Measurements from ENCODE around the gene PRDM11. TPM values are rescaled to one million over a fixed set of nuclear protein-coding genes. Genes with fewer than 3 reads are reported as not detected.

PRDM11 gene
- polyA plus RNA-seq, 1 experiment: 2.6 TPM

DNA sequence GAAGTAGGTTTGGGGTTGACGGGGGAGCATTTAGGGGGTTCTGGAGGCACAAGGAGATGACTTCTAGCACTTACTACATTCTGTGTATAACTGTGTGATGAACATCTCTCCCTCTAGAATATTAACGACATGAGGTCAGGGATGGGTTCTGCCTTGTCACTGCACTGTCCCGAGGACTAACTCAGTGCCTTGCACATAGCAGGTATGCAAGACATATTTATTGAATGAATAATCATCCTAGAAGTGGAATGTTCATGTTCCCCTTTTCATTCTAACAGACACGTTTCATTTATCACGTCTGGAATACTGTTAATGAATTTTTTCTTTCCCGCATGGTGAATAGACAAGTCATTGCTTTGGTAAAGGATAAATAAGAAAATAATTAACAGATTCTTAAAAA lies 127.1 kb downstream of the PRDM11 start:
- Histone ChIP-seq H3K27me3 (ENCODE audit: control insufficient read depth, insufficient read depth, low read length) (peaks cover 11% of the 10 kb centered on the region), H3K9me3 (ENCODE audit: control insufficient read depth, insufficient read depth, low read length) (no peaks in the 10 kb centered on the region), H3K4me3 (ENCODE audit: low read depth, low read length) (no peak overlapping the region), H3K27ac (ENCODE audit: low read depth, low read length) (no peak overlapping the region)
- no peak for DNase-seq (ENCODE audit: low read depth, low spot score)
- TF ChIP-seq, protein P1, sequence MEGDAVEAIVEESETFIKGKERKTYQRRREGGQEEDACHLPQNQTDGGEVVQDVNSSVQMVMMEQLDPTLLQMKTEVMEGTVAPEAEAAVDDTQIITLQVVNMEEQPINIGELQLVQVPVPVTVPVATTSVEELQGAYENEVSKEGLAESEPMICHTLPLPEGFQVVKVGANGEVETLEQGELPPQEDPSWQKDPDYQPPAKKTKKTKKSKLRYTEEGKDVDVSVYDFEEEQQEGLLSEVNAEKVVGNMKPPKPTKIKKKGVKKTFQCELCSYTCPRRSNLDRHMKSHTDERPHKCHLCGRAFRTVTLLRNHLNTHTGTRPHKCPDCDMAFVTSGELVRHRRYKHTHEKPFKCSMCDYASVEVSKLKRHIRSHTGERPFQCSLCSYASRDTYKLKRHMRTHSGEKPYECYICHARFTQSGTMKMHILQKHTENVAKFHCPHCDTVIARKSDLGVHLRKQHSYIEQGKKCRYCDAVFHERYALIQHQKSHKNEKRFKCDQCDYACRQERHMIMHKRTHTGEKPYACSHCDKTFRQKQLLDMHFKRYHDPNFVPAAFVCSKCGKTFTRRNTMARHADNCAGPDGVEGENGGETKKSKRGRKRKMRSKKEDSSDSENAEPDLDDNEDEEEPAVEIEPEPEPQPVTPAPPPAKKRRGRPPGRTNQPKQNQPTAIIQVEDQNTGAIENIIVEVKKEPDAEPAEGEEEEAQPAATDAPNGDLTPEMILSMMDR (IDR thresholded peaks at IDR 0.05; ENCODE audit: low read depth, low read length): no peak
- POLR2A ChIA-PET: interaction anchor here (0.7 kb wide), 1 partner anchor 9 kb away, joined by 6 read pairs; no protein-coding TSS in a partner anchor
- CTCF ChIA-PET: no interaction called here

DNA sequence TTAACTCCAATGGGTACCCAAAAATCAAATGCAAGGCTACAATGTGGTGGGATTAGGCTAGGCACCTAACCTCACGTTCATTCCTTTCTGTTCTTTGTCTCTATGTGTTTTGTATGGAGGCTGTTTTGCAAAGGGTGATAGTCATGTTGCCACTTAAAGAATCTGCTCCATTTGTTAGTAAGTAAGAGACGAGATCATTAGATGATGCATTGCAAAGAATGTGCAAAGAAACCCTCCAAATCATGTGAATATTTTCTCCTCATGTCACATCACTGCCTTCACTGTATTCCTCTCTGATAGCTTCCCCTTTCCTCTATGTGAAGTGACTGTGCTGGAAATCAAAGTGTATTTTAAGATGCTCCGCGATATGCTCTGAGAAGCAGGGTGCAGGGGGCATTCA lies 127.8 kb downstream of the PRDM11 start:
- peaks cover 11% of the 10 kb centered on the region for H3K27me3 ChIP-seq (ENCODE audit: control insufficient read depth, insufficient read depth, low read length)
- DNase-seq (ENCODE audit: low read depth, low spot score): no peak
- ChIA-PET POLR2A (no interaction called here), CTCF (no interaction called here)
- TF ChIP-seq, protein P1 (IDR thresholded peaks at IDR 0.05; ENCODE audit: low read depth, low read length): no peak
- H3K9me3 ChIP-seq (ENCODE audit: control insufficient read depth, insufficient read depth, low read length): no peaks in the 10 kb centered on the region
- H3K27ac ChIP-seq (ENCODE audit: low read depth, low read length): no peak overlapping the region
- H3K4me3 ChIP-seq (ENCODE audit: low read depth, low read length): no peak overlapping the region

GRCh38 chr11:45275828-45276227 lies 129.4 kb downstream of the PRDM11 start:
- Histone ChIP-seq H3K4me3 (ENCODE audit: low read depth, low read length) (no peak overlapping the region), H3K27me3 (ENCODE audit: control insufficient read depth, insufficient read depth, low read length) (peaks cover 10% of the 10 kb centered on the region), H3K9me3 (ENCODE audit: control insufficient read depth, insufficient read depth, low read length) (no peaks in the 10 kb centered on the region), H3K27ac (ENCODE audit: low read depth, low read length) (no peak overlapping the region)
- no peak for DNase-seq (ENCODE audit: low read depth, low spot score)
- CTCF ChIA-PET: no interaction called here
- POLR2A ChIA-PET: no interaction called here
- TF ChIP-seq, protein P1 (IDR thresholded peaks at IDR 0.05; ENCODE audit: low read depth, low read length): no peak

DNA sequence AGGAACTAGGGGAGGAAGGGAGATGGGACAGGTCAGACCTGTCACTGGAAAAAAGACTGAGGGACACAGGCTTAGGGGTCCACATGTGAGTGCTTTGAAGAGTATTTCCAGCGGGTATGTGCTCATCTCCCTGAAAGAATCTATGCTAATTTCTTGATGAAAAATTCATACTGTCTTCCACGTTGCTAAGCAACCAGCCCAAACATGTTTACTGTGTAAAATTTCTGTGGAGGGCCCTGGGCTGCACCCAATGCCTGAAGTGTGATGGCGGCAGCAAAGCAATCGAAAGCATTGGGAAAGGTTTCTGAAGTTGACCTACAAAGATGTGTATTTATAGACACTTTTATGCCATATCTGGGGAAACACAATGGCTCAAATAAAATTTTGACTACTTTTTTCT lies 132.3 kb downstream of the PRDM11 start:
- H3K9me3 ChIP-seq (ENCODE audit: control insufficient read depth, insufficient read depth, low read length): no peaks in the 10 kb centered on the region
- no peak overlapping the region for H3K27ac ChIP-seq (ENCODE audit: low read depth, low read length)
- peaks cover 21% of the 10 kb centered on the region for H3K27me3 ChIP-seq (ENCODE audit: control insufficient read depth, insufficient read depth, low read length)
- no peak for DNase-seq (ENCODE audit: low read depth, low spot score)
- POLR2A ChIA-PET: no interaction called here
- no peak overlapping the region for H3K4me3 ChIP-seq (ENCODE audit: low read depth, low read length)
- CTCF ChIA-PET: no interaction called here
- TF ChIP-seq, protein P1 (IDR thresholded peaks at IDR 0.05; ENCODE audit: low read depth, low read length): no peak

GRCh38 chr11:45279645-45280044 lies 133.2 kb downstream of the PRDM11 start:
- H3K27me3 ChIP-seq (ENCODE audit: control insufficient read depth, insufficient read depth, low read length): peaks cover 25% of the 10 kb centered on the region
- CTCF ChIA-PET: no interaction called here
- POLR2A ChIA-PET: no interaction called here
- no peaks in the 10 kb centered on the region for H3K9me3 ChIP-seq (ENCODE audit: control insufficient read depth, insufficient read depth, low read length)
- DNase-seq (ENCODE audit: low read depth, low spot score): no peak
- H3K4me3 ChIP-seq (ENCODE audit: low read depth, low read length): no peak overlapping the region
- H3K27ac ChIP-seq (ENCODE audit: low read depth, low read length): no peak overlapping the region
- TF ChIP-seq, protein P1 (IDR thresholded peaks at IDR 0.05; ENCODE audit: low read depth, low read length): no peak
